Neural progenitor cell (in vitro differentiated cells): ENCODE measurements around the gene MYOF. TPM values are rescaled to one million over a fixed set of nuclear protein-coding genes. Genes with fewer than 3 reads are reported as not detected.

Experiments
- DNase-seq: peaks from one replicate; pipeline ENCODE4 v3.0.0-alpha.2; 2016; ENCODE audit warnings: low spot score
- H2AFZ ChIP-seq: fragments of 200-600 bp; sonication (generic); replicated peaks from 2 replicates; pipeline ENCODE4 v1.6.1; 2016; ENCODE audit warnings: antibody characterized with exemption
- H3F3A ChIP-seq: fragments of 200-600 bp; sonication (generic); 2 replicates; pipeline ENCODE4 v1.6.1; 2016; ENCODE audit warnings: antibody characterized with exemption, low read depth
- H3K27ac ChIP-seq: fragments of 200-600 bp; sonication (generic); 2 replicates; pipeline ENCODE4 v1.5.1; 2016; ENCODE audit warnings: mild to moderate bottlenecking
- H3K27me3 ChIP-seq: fragments of 200-600 bp; sonication (generic); 2 replicates; pipeline ENCODE4 v1.6.1; 2016; ENCODE audit warnings: mild to moderate bottlenecking, moderate library complexity
- H3K36me3 ChIP-seq: fragments of 200-600 bp; sonication (generic); 2 replicates; pipeline ENCODE4 v1.5.1; 2016
- H3K4me1 ChIP-seq: fragments of 200-600 bp; sonication (generic); 2 replicates; pipeline ENCODE4 v1.6.1; 2016; ENCODE audit warnings: mixed run types
- H3K4me2 ChIP-seq: fragments of 200-600 bp; sonication (generic); 2 replicates; pipeline ENCODE4 v1.6.1; 2016
- H3K4me3 ChIP-seq: fragments of 200-600 bp; sonication (generic); 2 replicates; pipeline ENCODE4 v1.5.1; 2016
- H3K79me2 ChIP-seq: fragments of 200-600 bp; sonication (generic); 2 replicates; pipeline ENCODE4 v1.6.1; 2016; ENCODE audit warnings: low read depth
- H3K9ac ChIP-seq: fragments of 200-600 bp; sonication (generic); 2 replicates; pipeline ENCODE4 v1.6.1; 2016
- H3K9me3 ChIP-seq: fragments of 200-600 bp; sonication (generic); 2 replicates; pipeline ENCODE4 v1.5.1; 2016; ENCODE audit warnings: low read depth
- H4K20me1 ChIP-seq: fragments of 200-600 bp; sonication (generic); 2 replicates; pipeline ENCODE4 v1.6.1; 2016; ENCODE audit warnings: low read depth
- H3K27ac Mint-ChIP-seq: 3 replicates; pipeline ENCODE4 v1.8.0; 2021; ENCODE audit warnings: mixed read lengths
- H3K27me3 Mint-ChIP-seq: 2 replicates; pipeline ENCODE4 v1.8.0; 2022; ENCODE audit warnings: low read depth, mild to moderate bottlenecking, inconsistent platforms, moderate library complexity, mixed read lengths; ENCODE audit not compliant: insufficient read depth
- H3K36me3 Mint-ChIP-seq: 3 replicates; pipeline ENCODE4 v1.8.0; 2021; ENCODE audit warnings: mixed read lengths
- H3K4me1 Mint-ChIP-seq: 3 replicates; pipeline ENCODE4 v1.8.0; 2021; ENCODE audit warnings: mixed read lengths
- H3K4me3 Mint-ChIP-seq: 3 replicates; pipeline ENCODE4 v1.8.0; 2021; ENCODE audit warnings: mild to moderate bottlenecking, moderate library complexity, mixed read lengths
- H3K9me3 Mint-ChIP-seq: 3 replicates; pipeline ENCODE4 v1.8.0; 2020; ENCODE audit warnings: mixed read lengths
- CTCF ChIP-seq: fragments of 200-600 bp; sonication (generic); IDR thresholded peaks from 2 replicates; pipeline ENCODE4 v1.5.1; 2017; ENCODE audit warnings: antibody characterized with exemption, mild to moderate bottlenecking
- EZH2 ChIP-seq: fragments of 200-600 bp; sonication (generic); IDR thresholded peaks from 2 replicates; pipeline ENCODE4 v1.6.1; 2017; ENCODE audit warnings: antibody characterized with exemption, mild to moderate bottlenecking, moderate library complexity
- EZH2phosphoT487 ChIP-seq: fragments of 200-600 bp; sonication (generic); IDR thresholded peaks from 2 replicates; pipeline ENCODE4 v1.6.1; 2017; ENCODE audit warnings: antibody characterized with exemption
- total RNA-seq: library from RNA; depleted of rRNA; stranded (reverse); fragments of >200 nt; gene quantifications from 2 replicates; pipeline ENCODE4 v1.2.3, GENCODE V29; 2015; ENCODE audit warnings: low replicate concordance

The MYOF gene
- total RNA-seq, 1 donor from 2014 or later = 1.6 TPM

- no peaks in the 10 kb centered on the region for H3K9me3 ChIP-seq
- H3K36me3 Mint-ChIP-seq = peaks cover 6% of the 10 kb centered on the region
- H3K27me3 ChIP-seq = no peaks in the 10 kb centered on the region
- no peaks in the 10 kb centered on the region for H4K20me1 ChIP-seq
- H3K27me3 Mint-ChIP-seq = peaks cover 11% of the 10 kb centered on the region
- H3K79me2 ChIP-seq = no peaks in the 10 kb centered on the region
- no peak overlapping the region for H2AFZ ChIP-seq
- H3K4me3 ChIP-seq = no peak overlapping the region
- no peak overlapping the region for H3K4me2 ChIP-seq
- H3K4me1 ChIP-seq = peaks cover 16% of the 10 kb centered on the region
- no peaks in the 10 kb centered on the region for H3K9me3 Mint-ChIP-seq
- no peak overlapping the region for H3K4me3 Mint-ChIP-seq
- H3K36me3 ChIP-seq = no peaks in the 10 kb centered on the region
- no peak for DNase-seq
- peaks cover 12% of the 10 kb centered on the region for H3F3A ChIP-seq
- TF ChIP-seq EZH2phosphoT487 (no peak), EZH2 (no peak), CTCF (no peak)
- H3K27ac Mint-ChIP-seq = no peak overlapping the region
- H3K4me1 Mint-ChIP-seq = peaks cover 52% of the 10 kb centered on the region
- no peak overlapping the region for H3K27ac ChIP-seq
- no peak overlapping the region for H3K9ac ChIP-seq
These were observed 34.2 kb downstream of the MYOF start for GRCh38 chr10:93447970-93448369.

GRCh38 chr10:93447019-93447418, 35.1 kb downstream of the MYOF start:
- Mint-ChIP-seq H3K27me3 (peaks cover 11% of the 10 kb centered on the region), H3K36me3 (peaks cover 3% of the 10 kb centered on the region), H3K4me3 (no peak overlapping the region), H3K4me1 (peaks cover 58% of the 10 kb centered on the region), H3K9me3 (no peaks in the 10 kb centered on the region), H3K27ac (peak overlapping the region; percentile 100)
- peaks cover 12% of the 10 kb centered on the region for H3F3A ChIP-seq
- H3K9me3 ChIP-seq = no peaks in the 10 kb centered on the region
- no peaks in the 10 kb centered on the region for H4K20me1 ChIP-seq
- no peak overlapping the region for H2AFZ ChIP-seq
- H3K9ac ChIP-seq = no peak overlapping the region
- no peaks in the 10 kb centered on the region for H3K36me3 ChIP-seq
- no peak for DNase-seq
- no peak overlapping the region for H3K4me2 ChIP-seq
- H3K4me1 ChIP-seq = peaks cover 16% of the 10 kb centered on the region
- no peaks in the 10 kb centered on the region for H3K27me3 ChIP-seq
- no peak for TF ChIP-seq EZH2
- no peak for TF ChIP-seq EZH2phosphoT487
- TF ChIP-seq CTCF = no peak
- no peak overlapping the region for H3K27ac ChIP-seq
- no peak overlapping the region for H3K4me3 ChIP-seq
- H3K79me2 ChIP-seq = no peaks in the 10 kb centered on the region

GRCh38 chr10:93445978-93446720, 36.0 kb downstream of the MYOF start:
- Mint-ChIP-seq H3K4me1 (peaks cover 54% of the 10 kb centered on the region), H3K9me3 (no peaks in the 10 kb centered on the region), H3K4me3 (no peak overlapping the region), H3K27me3 (peaks cover 14% of the 10 kb centered on the region), H3K27ac (peak overlapping the region; percentile 100), H3K36me3 (peaks cover 2% of the 10 kb centered on the region)
- Histone ChIP-seq H3K4me3 (no peak overlapping the region), H3K27ac (no peak overlapping the region), H3K27me3 (no peaks in the 10 kb centered on the region), H4K20me1 (no peaks in the 10 kb centered on the region), H3K79me2 (no peaks in the 10 kb centered on the region), H3K36me3 (no peaks in the 10 kb centered on the region), H3K9me3 (no peaks in the 10 kb centered on the region), H3K4me1 (peaks cover 16% of the 10 kb centered on the region), H3F3A (peaks cover 12% of the 10 kb centered on the region), H2AFZ (no peak overlapping the region), H3K4me2 (peak overlapping the region; percentile 64), H3K9ac (no peak overlapping the region)
- DNase-seq = no peak
- TF ChIP-seq CTCF (no peak), EZH2phosphoT487 (no peak)
